Activated CD4-positive, alpha-beta T cell treated with anti-CD3 and anti-CD28 coated beads, Interleukin-10, Interleukin-2, amounts not matched to agents 100 ng/mL and 50 ng/mL, durations not matched to agents 16 hours and 8 hours (primary cell): ENCODE results near the gene GAL3ST1.
"Not testable (repeated sequence)": the region's sequence is repeated elsewhere in the genome, so short reads cannot be mapped to it uniquely, and the experiment has no call there.

Experiments
- DNase-seq: peaks from one replicate; pipeline ENCODE4 v3.0.0-alpha.2; 2020

Gene GAL3ST1

DNA sequence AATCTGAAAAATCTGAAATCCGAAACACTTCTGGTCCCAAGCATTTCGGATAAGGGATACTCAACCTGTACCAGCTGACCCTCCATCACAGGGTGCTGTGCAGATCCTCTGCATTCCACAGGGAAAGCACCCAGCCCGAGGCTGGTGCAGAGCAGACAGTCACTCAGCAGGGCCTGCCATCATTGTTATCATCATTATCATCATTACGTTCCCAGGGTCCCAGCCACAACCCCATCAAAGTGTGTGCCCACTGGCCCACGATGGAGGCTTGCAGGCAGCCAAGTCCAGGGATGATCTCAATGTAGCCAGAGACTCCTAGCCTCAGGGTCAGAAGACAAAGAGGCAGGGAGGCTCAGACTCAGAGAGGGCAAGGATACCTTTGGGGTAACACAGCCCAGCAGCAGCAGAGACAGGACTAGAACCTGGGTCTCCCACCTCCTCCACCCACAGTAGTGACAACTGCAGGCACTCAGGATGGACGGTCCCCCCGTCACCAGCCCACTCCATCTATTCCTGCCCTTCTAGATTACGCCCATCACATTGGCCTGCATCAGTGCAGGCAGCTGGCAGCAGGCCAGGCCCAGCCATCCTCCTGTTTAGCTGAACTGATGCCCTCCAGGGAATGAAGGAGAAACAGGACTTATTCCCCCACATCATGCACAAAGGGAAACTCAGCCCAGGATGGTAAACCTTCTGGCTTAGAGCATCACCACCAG is 10.3 kb downstream of the GAL3ST1 start:
- no peak for DNase-seq

DNA sequence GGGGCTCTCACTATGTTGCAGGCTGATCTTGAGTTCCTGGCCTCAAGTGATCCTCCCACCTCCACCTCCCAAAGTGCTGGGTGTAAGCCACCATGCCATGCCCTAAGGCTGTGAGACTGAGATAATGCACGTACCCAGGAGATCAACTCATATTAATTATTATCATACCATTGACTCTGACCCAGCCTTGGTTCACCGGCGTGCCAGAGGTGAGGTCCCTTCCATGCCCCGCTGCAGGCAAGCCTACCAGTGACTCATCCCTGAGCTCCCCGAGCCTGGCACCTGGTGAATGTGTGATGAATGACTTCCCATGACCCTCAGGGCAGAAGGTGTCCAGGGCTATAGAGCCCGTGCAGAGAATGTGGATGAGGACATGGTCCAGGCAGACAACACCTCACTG is 12.1 kb downstream of the GAL3ST1 start:
- no peak for DNase-seq

DNA sequence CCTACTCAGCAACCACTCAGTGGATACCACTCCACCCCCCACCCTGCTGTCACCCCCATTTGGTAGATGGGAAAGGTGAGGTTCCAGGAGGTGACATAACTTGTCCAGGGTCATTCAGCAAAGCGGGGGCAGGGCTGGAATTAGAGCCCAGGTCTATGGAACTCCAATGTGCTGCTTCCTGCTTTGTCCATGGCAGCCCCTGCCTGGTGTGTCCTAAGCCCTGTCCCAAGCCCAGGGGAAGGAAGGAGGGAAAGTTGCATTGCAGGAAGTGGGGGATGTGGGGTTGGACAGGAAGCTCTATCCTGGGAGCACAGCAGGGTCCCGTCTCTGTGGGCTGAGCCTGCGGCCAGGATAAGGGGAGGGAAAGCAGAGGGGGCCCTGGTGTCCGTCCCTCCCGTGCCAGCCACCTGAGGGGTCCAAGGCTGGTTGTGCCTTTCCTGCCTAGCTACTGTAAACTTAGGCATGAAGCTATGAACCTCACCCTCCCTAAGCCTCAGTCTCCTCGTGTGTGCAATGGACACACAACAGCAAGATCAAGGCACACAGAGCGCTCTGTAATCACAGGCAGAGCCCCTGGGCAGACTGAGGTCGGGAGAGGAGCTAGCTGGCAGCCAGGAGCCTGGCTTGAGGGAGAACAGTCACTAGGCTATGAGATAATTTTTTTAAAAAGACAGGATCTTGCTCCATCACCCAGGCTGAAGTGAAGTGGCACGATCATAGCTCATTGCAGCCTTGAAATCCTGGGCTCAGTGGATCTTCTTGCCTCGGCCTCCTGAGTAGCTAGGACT is 12.9 kb downstream of the GAL3ST1 start:
- no peak for DNase-seq

DNA sequence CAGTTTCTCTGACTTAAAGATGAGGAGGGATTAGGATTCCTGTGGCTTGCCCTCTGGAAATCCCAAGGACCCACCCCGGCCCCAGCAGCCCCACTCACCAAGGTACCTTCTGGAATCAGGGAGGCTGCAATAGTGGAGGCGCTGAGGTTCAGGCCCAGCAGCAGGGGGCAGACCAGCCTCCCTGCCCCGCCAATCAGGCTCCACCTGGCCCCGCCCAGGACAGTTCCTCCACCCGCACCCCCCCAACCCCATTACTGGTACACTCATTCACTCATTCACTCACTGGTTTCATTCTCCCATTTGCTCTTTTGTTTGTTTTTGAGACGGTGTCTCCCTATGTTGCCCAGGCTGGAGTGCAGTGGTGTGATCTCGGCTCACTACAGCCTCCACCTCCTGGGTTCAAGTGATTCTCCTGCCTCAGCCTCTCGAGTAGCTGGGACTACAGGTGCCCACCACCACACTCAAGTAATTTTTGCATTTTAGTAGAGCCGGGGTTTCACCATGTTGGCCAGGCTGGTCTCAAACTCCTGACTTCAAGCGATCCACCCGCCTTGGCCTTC is 13.7 kb downstream of the GAL3ST1 start:
- DNase-seq = peak; percentile 17

DNA sequence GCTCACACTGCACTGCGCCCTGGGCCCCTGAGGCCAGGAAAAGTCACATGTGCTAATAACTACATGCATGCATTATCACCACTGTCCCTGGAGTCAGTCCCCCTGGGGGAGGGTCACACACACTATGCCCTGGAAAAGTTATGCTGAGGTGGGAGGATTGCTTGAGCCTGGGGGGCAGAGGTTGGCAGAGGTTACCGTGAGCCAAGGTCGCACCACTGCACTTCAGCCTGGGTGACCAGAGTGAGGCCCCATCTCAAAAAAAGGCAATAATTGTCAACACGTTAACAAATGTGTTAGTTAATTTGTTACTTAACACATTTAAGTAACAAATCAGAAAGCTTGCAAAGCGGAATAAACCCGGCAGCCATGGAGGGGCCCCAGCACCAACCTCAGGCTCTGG is 14.6 kb downstream of the GAL3ST1 start:
- no peak for DNase-seq

DNA sequence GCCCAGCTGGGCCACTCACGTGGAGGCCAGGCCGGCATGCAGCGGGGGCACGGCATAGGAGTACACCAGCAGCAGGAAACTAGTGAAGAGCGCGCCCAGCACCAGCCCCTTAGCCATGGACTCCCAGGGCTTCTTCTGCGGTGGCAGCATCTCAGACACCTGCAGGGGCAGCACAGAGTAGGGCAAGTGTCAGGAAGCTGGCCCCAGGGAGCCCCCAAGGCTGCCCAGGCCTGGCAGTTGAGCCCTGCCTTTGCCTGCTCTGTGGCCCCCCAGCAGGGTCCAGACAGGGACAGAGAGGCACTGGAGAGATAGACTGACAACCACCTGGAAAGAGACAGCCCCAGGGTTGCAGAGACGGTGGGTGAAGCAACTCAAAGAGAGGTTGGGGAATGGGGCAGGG is 17.2 kb downstream of the GAL3ST1 start:
- no peak for DNase-seq

DNA sequence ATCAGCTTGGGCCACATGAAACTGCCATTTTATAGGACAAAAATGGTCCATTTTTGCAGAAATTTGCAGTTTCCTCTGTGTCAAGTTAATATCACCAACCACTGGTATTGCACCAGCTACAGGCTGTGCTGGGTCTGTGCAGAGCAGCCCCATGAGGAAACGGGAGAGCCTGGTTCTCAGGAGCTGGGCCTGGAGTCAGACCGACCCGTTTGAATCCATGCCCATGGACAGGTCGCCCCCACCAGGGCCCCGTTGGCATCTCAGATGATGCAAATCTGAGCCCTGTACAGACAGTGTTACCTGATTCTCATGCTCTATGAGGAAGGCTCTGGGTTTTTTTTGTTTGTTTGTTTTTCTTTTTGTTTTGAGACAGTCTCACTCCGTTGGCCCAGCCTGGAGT is 18.1 kb downstream of the GAL3ST1 start:
- peak; percentile 16 for DNase-seq

DNA sequence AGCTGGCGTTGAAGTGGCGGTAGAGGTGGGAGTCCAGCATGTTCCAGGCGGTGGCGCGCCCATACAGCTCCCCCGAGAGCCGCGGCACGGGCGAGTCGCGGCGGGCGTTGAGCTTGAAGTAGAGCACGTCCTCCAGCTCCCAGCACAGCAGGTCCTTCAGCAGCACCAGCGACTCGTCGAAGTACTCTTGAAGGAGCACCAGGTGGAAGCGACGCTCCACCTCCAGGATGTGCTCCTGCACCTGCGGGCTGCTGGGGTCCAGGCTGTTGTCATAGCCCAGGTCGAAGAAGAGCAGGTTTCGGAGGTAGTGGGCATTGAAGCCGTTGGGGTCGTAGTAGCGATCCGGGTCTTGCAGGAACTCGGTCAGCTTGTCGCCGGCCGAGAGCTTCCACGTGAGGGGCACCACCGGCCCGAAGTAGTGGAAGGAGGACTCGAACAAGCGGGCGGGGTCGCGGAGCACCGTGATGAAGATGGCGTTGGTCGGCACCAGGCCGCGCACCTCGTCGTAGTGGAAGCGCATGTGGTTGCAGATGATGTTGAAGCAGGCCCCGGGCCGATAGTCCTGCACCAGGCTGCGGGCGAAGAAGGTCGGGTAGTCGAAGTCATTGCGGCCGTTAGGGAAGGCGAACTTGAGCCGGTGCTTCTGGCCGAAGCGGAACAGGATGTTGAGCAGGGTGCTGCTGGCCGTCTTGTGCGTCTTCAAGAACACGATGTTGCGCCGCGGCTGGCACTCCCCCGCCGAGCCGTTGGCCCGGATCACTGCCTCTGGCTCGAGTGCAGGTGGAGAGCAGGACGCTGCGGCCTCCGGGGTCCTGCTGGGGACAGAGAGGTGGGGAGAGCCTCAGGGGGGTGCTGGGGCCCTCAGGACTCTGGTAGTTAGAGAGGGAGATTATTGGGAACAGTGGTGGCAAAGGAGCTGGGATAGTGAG is 18.9 kb downstream of the GAL3ST1 start:
- no peak for DNase-seq

DNA sequence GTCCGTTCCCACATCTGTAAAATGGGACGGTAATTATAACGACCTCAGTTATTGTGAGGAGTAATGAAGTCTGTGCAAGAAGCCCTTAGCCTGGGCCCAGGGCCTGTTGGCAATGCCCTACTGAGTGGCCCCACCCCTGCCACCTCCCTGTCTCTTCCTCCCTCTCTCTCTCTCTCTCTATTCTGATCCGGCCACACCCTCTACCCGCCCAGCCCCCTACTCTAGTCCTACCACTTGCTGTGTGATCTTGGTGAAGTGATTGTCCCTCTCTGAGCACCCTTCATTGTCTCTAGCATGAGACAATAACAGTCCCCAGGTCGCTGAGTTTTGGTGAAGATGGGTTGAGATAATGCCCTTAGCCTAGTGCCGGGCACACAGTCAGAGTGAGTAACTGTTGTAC is 20.5 kb downstream of the GAL3ST1 start:
- no peak for DNase-seq

DNA sequence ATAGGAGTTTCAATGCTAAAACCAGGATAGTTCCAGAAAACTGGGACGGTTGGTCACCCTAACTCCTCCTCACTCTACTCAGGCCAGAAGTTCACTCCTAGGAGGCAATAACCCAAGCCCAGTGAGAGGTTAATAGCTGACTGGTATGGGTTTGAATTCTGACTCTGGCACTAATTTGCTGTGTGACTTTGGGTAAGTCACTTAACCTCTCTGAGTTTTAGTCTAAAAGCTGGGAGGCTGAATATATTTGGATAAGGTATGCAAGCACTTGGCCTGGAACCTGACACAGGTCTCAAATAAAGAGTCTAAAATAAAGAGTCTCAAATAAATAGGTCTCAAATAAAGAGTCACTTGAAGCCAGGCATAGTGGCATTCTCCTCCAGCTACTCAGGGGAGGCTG is 21.7 kb downstream of the GAL3ST1 start:
- DNase-seq = no peak

DNA sequence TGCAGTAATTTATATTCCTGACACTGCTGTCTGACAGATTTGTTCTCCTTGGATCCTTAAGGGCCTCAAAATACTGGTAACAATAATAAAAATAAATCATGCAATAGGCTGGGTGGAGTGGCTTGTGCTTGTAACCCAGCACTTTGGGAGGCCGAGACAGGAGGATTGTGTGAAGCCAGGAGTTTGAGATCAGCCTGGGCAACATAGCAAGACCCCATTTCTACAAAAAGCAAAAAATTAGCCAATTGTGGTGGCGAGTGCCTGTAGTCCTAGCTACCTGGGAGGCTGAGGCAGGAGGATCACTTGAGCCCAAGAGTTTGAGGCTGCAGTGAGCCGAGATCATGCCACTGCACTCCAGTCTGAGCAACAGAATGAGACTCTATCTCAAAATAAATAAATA is 22.7 kb downstream of the GAL3ST1 start:
- DNase-seq = not testable (repeated sequence)

DNA sequence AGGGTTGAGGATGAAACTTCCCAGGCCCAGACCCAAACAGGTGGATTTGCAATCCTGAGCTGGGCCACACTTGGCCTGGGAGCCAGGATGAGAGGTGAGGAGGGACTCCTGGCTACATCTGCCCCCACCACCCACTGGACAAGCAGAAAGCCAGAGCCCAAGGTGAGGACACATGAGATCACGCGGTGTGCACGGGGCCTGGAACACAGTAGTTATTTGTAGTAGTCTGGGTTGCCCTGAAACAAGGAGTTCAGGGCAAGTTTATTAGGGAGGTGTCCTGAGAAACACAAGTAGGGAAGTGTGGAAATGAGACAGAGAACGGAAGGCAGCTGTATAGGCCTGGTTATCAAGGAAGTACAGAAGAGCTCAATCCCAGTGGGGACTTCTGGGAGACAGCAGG is 27.3 kb downstream of the GAL3ST1 start:
- no peak for DNase-seq

DNA sequence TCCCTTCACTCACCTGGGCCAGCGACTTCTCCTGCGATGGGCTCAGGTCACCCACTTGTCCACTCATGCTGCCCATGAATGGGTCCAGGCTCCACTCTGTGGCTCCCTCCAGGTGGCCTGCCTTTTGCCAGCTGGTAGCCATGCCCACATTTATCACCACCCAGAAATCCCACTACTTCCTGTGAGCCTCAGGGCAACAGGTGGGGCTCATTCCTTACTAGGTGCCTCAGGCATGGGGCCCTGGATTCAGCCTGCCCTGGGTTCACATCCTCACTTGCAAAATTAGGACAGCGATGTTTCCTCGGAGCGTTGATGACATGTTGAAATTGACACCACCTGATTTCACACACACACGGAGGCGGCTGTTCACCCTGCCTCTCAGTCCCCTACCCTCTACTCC is 27.8 kb downstream of the GAL3ST1 start, which contains the start of gene SEC14L6:
SEC14L6 (minus strand) TSS at position 126 of the 400 bp plus-strand sequence; CDS start at position 67, 59 bp downstream.
- no peak for DNase-seq

DNA sequence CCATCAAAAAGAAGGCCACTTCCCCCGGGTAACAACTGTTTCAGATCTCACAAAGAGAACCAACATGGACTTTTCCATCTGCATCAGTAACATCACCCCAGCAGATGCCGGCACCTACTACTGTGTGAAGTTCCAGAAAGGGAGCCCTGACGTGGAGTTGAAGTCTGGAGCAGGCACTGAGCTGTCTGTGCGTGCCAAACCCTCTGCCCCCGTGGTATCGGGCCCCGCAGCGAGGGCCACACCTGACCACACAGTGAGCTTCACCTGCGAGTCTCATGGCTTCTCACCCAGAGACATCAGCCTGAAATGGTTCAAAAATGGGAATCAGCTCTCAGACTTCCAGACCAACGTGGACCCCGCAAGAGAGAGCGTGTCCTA is 31.7 kb downstream of the GAL3ST1 start:
- no peak for DNase-seq

DNA sequence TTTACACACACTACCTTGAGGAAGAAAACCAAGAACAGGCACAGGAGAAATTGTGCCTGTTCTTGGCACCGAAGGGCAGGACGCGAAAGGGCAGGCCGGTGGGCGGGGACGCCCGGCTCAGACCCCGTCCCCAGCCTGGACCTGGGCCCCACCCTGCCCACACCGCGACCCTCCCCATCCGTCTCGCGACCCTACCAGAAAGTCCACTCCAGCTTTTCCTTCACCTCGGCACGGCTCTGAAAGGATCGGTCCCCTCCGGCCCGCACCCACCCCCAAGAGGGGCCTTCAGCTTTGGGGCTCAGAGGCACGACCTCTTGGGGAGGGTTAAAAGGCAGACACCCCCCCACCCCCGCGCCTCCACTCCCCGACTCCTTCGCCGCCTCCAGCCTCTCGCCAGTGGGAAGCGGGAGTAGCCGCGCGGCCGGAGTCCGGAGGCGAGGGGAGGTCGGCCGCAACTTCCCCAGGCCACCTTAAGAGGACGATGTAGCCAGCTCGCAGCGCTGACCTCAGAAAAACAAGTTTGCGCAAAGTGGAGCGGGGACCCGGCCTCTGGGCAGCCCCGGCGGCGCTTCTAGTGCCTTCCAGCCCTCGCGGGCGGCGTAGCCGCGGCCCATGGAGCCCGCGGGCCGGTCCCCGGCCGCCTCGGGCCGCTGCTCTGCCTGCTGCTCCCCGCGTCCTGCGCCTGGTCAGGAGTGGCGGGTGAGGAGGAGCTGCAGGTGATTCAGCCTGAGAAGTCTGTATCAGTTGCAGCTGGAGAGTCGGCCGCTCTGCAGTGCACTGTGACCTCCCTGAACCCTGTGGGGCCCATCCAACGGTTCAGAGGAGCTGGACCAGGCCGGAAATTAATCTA is 32.3 kb downstream of the GAL3ST1 start:
- DNase-seq = no peak

DNA sequence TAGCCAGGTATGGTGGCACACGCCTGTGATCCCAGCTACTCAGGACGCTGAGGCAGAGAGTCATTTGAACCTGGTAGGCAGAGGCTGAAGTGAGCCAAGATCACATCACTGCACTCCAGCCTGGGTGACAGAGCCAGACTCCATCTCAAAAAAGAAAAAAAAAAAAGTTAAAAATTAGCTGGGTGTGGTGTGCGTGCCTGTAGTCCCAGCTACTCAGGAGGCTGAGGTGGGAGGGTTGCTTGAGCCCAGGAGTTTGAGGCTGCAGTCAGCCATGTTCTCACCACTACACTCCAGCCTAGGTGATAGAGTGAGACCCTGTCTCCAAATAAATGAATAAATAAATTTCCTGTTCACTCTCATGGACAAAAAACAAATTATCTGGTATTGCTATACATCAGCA is 33.0 kb downstream of the GAL3ST1 start:
- not testable (repeated sequence) for DNase-seq

DNA sequence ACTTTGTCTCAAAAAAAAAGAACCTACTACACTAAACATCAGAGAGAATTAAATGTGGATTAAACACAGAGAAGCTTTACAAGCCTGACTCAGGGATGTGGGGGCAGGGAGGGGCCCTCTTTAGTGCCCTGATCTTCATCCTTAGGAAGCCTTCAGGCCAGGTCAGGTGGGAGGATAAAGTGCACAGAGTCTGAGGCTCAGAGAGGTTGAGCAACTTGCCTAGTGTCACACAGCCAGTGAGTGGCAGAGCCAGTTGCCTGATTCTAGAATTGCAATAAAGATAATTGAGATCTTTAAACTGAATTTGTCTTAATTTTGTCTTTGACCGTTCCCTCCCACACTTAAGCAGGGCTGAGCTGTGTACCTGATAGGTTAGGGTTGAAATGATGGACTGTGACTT is 35.1 kb downstream of the GAL3ST1 start:
- DNase-seq = no peak

DNA sequence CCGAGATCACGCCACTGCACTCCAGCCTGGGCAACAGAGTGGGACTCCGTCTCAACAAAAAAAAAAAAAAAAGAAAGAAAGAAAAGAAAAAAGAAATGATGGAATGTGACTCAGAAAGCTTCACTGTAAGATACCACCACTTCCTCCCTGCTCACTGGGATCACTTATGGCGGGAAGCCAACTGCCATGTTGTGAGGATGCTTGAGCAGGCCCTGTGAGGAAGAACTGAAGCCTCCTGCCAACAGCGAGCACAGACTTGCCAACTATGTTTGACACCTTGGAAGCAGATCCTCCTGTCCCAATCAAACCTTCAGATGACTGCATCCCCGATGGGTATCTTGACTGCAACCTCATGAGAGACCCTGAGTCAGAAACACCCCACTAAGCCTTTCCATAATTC is 36.2 kb downstream of the GAL3ST1 start:
- DNase-seq = no peak

DNA sequence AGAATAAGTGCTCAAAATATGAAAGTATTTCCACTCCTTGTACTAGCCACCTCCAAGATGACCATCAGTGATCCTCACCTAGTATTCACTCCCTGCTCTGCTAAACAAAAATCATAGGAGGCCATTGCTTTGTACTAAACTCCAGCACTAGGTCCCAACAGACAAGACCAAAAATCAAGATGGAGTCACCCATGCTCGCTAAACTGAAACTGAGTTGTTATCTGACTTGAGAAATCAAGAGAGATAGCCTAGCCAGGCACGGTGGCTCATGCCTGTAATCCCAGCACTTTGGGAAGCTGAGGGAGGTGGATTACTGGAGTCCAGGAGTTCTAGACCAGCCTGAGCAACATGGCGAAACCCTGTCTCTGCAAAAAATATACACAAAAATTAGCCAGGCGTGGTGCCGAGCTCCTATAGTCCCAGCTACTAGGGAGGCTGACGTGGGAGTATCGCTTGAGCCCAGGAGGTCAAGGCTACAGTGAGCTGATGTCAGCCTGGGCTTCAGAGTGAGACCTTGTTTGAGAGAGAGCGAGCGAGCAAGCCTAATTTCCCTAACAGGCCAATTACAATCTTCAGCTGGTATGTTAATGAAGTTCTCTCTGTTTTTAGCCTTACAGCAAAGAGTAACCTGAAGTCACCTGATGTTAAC is 37.3 kb downstream of the GAL3ST1 start:
- DNase-seq = no peak

DNA sequence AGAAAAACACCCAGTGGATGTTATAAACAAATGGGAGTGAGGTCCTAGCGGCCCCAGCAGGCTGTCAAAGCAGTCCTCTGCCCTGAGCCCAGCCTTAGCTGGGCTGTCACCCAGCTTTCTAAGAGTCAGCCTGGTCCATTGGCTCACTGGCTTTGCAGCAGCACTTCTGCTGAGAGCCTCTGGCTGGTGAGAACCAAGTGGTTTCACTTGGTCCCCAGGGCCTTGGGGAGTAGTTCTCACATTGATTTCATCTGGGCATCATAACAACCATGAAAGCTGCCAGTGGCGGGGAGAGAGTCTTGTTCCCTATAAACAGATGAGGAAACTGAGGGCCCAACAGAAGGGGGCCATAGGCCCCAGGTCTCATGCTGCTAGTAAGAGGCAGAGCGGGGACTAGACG is 39.3 kb downstream of the GAL3ST1 start:
- no peak for DNase-seq
